ENCODE data around the gene SIGLEC12. TPM values are rescaled to one million over a fixed set of nuclear protein-coding genes. Genes with fewer than 3 reads are reported as not detected.

SIGLEC12 gene
- total RNA-seq, 4 donors from 2014 or later = not detected

- peaks cover 0 to 4% (median 0%) of the 10 kb centered on the region in 3 donors for H3K27me3 ChIP-seq
- no peak for ATAC-seq
- no peaks in the 10 kb centered on the region for H3K4me1 ChIP-seq
- in situ Hi-C loops (cut with MboI; ENCODE audit: low sequenced_read_pairs in 4 of 4) = loop anchor here in 2 of 4 donors (5.0 to 10.0 kb wide), 2 partner anchors 176 to 189 kb away; no protein-coding TSS in a partner anchor
- no peaks in the 10 kb centered on the region for H3K36me3 ChIP-seq
- H3K27ac ChIP-seq = no peak overlapping the region
- intact Hi-C loops (cut with DNase I; ENCODE audit: low total_unique reads) = no loop called here
- no peaks in the 10 kb centered on the region for H3K9me3 ChIP-seq
- H3K4me3 ChIP-seq = no peak overlapping the region
- DNase-seq = no peak
- TF ChIP-seq POLR2A (IDR thresholded peaks at IDR 0.05) (no peak), CTCF (IDR thresholded peaks at IDR 0.05 in 4 of 5, conservative IDR thresholded peaks at IDR 0.05 in 1 of 5) (no peak)
Observed at GRCh38 chr19:51476164-51476563, 25.4 kb downstream of the SIGLEC12 start.

- DNase-seq (peak in 1 of 2 donors; percentile 27), ATAC-seq (no peak)
- in situ Hi-C loops (cut with MboI; ENCODE audit: low sequenced_read_pairs in 4 of 4) = loop anchor here in 3 of 4 donors (10.0 to 25.0 kb wide), 2 partner anchors 189 to 192 kb away; no protein-coding TSS in a partner anchor
- no peak for TF ChIP-seq POLR2A (IDR thresholded peaks at IDR 0.05)
- peak in 4 of 5 experiments; percentile 49 to 74 (median 60) for TF ChIP-seq CTCF (IDR thresholded peaks at IDR 0.05 in 4 of 5, conservative IDR thresholded peaks at IDR 0.05 in 1 of 5)
- Histone ChIP-seq H3K27me3 (peaks cover 0 to 4% (median 0%) of the 10 kb centered on the region in 3 donors), H3K36me3 (no peaks in the 10 kb centered on the region), H3K4me3 (no peak overlapping the region), H3K4me1 (no peaks in the 10 kb centered on the region), H3K9me3 (no peaks in the 10 kb centered on the region), H3K27ac (no peak overlapping the region)
- intact Hi-C loops (cut with DNase I; ENCODE audit: low total_unique reads) = loop anchor here (2.0 kb wide), 2 partner anchors 184 to 306 kb away; no protein-coding TSS in a partner anchor
Observed at GRCh38 chr19:51473009-51473707, 28.4 kb downstream of the SIGLEC12 start.

GRCh38 chr19:51472607-51473006, 29.0 kb downstream of the SIGLEC12 start:
- no peak for ATAC-seq
- TF ChIP-seq CTCF (IDR thresholded peaks at IDR 0.05 in 4 of 5, conservative IDR thresholded peaks at IDR 0.05 in 1 of 5) (no peak), POLR2A (IDR thresholded peaks at IDR 0.05) (no peak)
- in situ Hi-C loops (cut with MboI; ENCODE audit: low sequenced_read_pairs in 4 of 4) (loop anchor here in 3 of 4 donors (10.0 to 25.0 kb wide), 2 partner anchors 190 to 192 kb away; no protein-coding TSS in a partner anchor), intact Hi-C loops (cut with DNase I; ENCODE audit: low total_unique reads) (loop anchor here (2.0 kb wide), 2 partner anchors 184 to 306 kb away; no protein-coding TSS in a partner anchor)
- no peaks in the 10 kb centered on the region for H3K36me3 ChIP-seq
- no peaks in the 10 kb centered on the region for H3K9me3 ChIP-seq
- DNase-seq = no peak
- H3K27ac ChIP-seq = no peak overlapping the region
- no peak overlapping the region for H3K4me3 ChIP-seq
- H3K27me3 ChIP-seq = peaks cover 0 to 4% (median 0%) of the 10 kb centered on the region in 3 donors
- no peaks in the 10 kb centered on the region for H3K4me1 ChIP-seq

GRCh38 chr19:51471527-51471926, 30.1 kb downstream of the SIGLEC12 start:
- H3K27ac ChIP-seq = no peak overlapping the region
- H3K36me3 ChIP-seq = no peaks in the 10 kb centered on the region
- TF ChIP-seq POLR2A (IDR thresholded peaks at IDR 0.05) = no peak
- DNase-seq (no peak), ATAC-seq (no peak)
- no peak overlapping the region for H3K4me3 ChIP-seq
- no peaks in the 10 kb centered on the region for H3K9me3 ChIP-seq
- H3K27me3 ChIP-seq = peaks cover 0 to 4% (median 0%) of the 10 kb centered on the region in 3 donors
- no peaks in the 10 kb centered on the region for H3K4me1 ChIP-seq
- in situ Hi-C loops (cut with MboI; ENCODE audit: low sequenced_read_pairs in 4 of 4) = loop anchor here in 3 of 4 donors (10.0 to 25.0 kb wide), 2 partner anchors 191 to 193 kb away; no protein-coding TSS in a partner anchor
- intact Hi-C loops (cut with DNase I; ENCODE audit: low total_unique reads) = no loop called here

GRCh38 chr19:51470966-51471365, 30.6 kb downstream of the SIGLEC12 start:
- Histone ChIP-seq H3K27me3 (peaks cover 0 to 1% (median 0%) of the 10 kb centered on the region in 3 donors), H3K27ac (no peak overlapping the region), H3K4me3 (no peak overlapping the region), H3K9me3 (no peaks in the 10 kb centered on the region), H3K36me3 (no peaks in the 10 kb centered on the region), H3K4me1 (no peaks in the 10 kb centered on the region)
- DNase-seq = no peak
- in situ Hi-C loops (cut with MboI; ENCODE audit: low sequenced_read_pairs in 4 of 4) (loop anchor here in 3 of 4 donors (10.0 to 25.0 kb wide), 2 partner anchors 191 to 194 kb away; no protein-coding TSS in a partner anchor), intact Hi-C loops (cut with DNase I; ENCODE audit: low total_unique reads) (no loop called here)
- TF ChIP-seq CTCF (IDR thresholded peaks at IDR 0.05 in 4 of 5, conservative IDR thresholded peaks at IDR 0.05 in 1 of 5) = no peak
- no peak for ATAC-seq

All from gastrocnemius medialis (tissue), 4 donors.